ENCODE measurements around the gene PSMG3.

PSMG3 gene

GRCh38 chr7:1569833-1570632 is at the start of gene PSMG3:
PSMG3 (minus strand) TSS chr7:1570032; CDS start chr7:1569339, 693 bp downstream.
- Mint-ChIP-seq H3K36me3 (ENCODE audit: low read depth) (peaks cover 66% of the 10 kb centered on the region), H3K4me1 (ENCODE audit: low read depth) (peaks cover 75% of the 10 kb centered on the region), H3K27ac (peak within 1 kb of the TSS; percentile 93), H3K27me3 (no peaks in the 10 kb centered on the region), H3K4me3 (peak within 1 kb of the TSS; percentile 94), H3K9me3 (no peaks in the 10 kb centered on the region)
- intact Hi-C loops (cut with micrococcal nuclease), result loop anchor here (1.0 kb wide), 1 partner anchor 38 kb away; no protein-coding TSS in a partner anchor

GRCh38 chr7:1618475-1618874 is 48.6 kb upstream of the PSMG3 start:
- Mint-ChIP-seq H3K27me3 (peaks cover 11% of the 10 kb centered on the region), H3K9me3 (peaks cover 9% of the 10 kb centered on the region), H3K4me1 (ENCODE audit: low read depth) (no peaks in the 10 kb centered on the region), H3K4me3 (no peak overlapping the region), H3K36me3 (ENCODE audit: low read depth) (no peaks in the 10 kb centered on the region), H3K27ac (no peak overlapping the region)
- intact Hi-C loops (cut with micrococcal nuclease), result no loop called here

GRCh38 chr7:1617957-1618356 is 48.1 kb upstream of the PSMG3 start:
- H3K27ac Mint-ChIP-seq, result no peak overlapping the region
- H3K4me1 Mint-ChIP-seq (ENCODE audit: low read depth), result no peaks in the 10 kb centered on the region
- no peaks in the 10 kb centered on the region for H3K36me3 Mint-ChIP-seq (ENCODE audit: low read depth)
- intact Hi-C loops (cut with micrococcal nuclease), result no loop called here
- peaks cover 9% of the 10 kb centered on the region for H3K9me3 Mint-ChIP-seq
- H3K27me3 Mint-ChIP-seq, result peaks cover 11% of the 10 kb centered on the region
- H3K4me3 Mint-ChIP-seq, result no peak overlapping the region

GRCh38 chr7:1616741-1617140 is 46.9 kb upstream of the PSMG3 start:
- no peaks in the 10 kb centered on the region for H3K36me3 Mint-ChIP-seq (ENCODE audit: low read depth)
- no peaks in the 10 kb centered on the region for H3K4me1 Mint-ChIP-seq (ENCODE audit: low read depth)
- H3K9me3 Mint-ChIP-seq, result peaks cover 9% of the 10 kb centered on the region
- intact Hi-C loops (cut with micrococcal nuclease), result no loop called here
- no peak overlapping the region for H3K27ac Mint-ChIP-seq
- no peak overlapping the region for H3K4me3 Mint-ChIP-seq
- H3K27me3 Mint-ChIP-seq, result peaks cover 15% of the 10 kb centered on the region

- H3K9me3 Mint-ChIP-seq, result no peaks in the 10 kb centered on the region
- H3K27me3 Mint-ChIP-seq, result peaks cover 15% of the 10 kb centered on the region
- intact Hi-C loops (cut with micrococcal nuclease), result no loop called here
- no peak overlapping the region for H3K4me3 Mint-ChIP-seq
- no peak overlapping the region for H3K27ac Mint-ChIP-seq
- H3K4me1 Mint-ChIP-seq (ENCODE audit: low read depth), result no peaks in the 10 kb centered on the region
- no peaks in the 10 kb centered on the region for H3K36me3 Mint-ChIP-seq (ENCODE audit: low read depth)
These were observed 41.9 kb upstream of the PSMG3 start for GRCh38 chr7:1611708-1612241.

- H3K27ac Mint-ChIP-seq, result no peak overlapping the region
- no peak overlapping the region for H3K4me3 Mint-ChIP-seq
- no peaks in the 10 kb centered on the region for H3K36me3 Mint-ChIP-seq (ENCODE audit: low read depth)
These were observed 41.0 kb upstream of the PSMG3 start for GRCh38 chr7:1610678-1611302.

GRCh38 chr7:1610013-1610677 is 40.3 kb upstream of the PSMG3 start:
- no peak overlapping the region for H3K27ac Mint-ChIP-seq
- no peak overlapping the region for H3K4me3 Mint-ChIP-seq
- H3K27me3 Mint-ChIP-seq, result peaks cover 22% of the 10 kb centered on the region
- H3K9me3 Mint-ChIP-seq, result no peaks in the 10 kb centered on the region
- no peaks in the 10 kb centered on the region for H3K36me3 Mint-ChIP-seq (ENCODE audit: low read depth)
- no peaks in the 10 kb centered on the region for H3K4me1 Mint-ChIP-seq (ENCODE audit: low read depth)
- intact Hi-C loops (cut with micrococcal nuclease), result no loop called here

More at GRCh38 chr7:1610678-1611302, 41.0 kb upstream of the PSMG3 start:
- Mint-ChIP-seq H3K27me3 (peaks cover 18% of the 10 kb centered on the region), H3K4me1 (ENCODE audit: low read depth) (no peaks in the 10 kb centered on the region), H3K9me3 (no peaks in the 10 kb centered on the region)
- intact Hi-C loops (cut with micrococcal nuclease), result no loop called here

- Mint-ChIP-seq H3K36me3 (ENCODE audit: low read depth) (no peaks in the 10 kb centered on the region), H3K4me1 (ENCODE audit: low read depth) (no peaks in the 10 kb centered on the region), H3K27me3 (peaks cover 20% of the 10 kb centered on the region), H3K27ac (no peak overlapping the region), H3K9me3 (no peaks in the 10 kb centered on the region), H3K4me3 (no peak overlapping the region)
- intact Hi-C loops (cut with micrococcal nuclease), result no loop called here
These were observed 39.2 kb upstream of the PSMG3 start for GRCh38 chr7:1609023-1609422.

- H3K36me3 Mint-ChIP-seq (ENCODE audit: low read depth), result no peaks in the 10 kb centered on the region
These were observed 38.5 kb upstream of the PSMG3 start for GRCh38 chr7:1608318-1608717.

GRCh38 chr7:1607696-1608095 is 37.9 kb upstream of the PSMG3 start:
- no peaks in the 10 kb centered on the region for H3K4me1 Mint-ChIP-seq (ENCODE audit: low read depth)
- intact Hi-C loops (cut with micrococcal nuclease), result no loop called here
- H3K27me3 Mint-ChIP-seq, result peaks cover 19% of the 10 kb centered on the region
- H3K4me3 Mint-ChIP-seq, result no peak overlapping the region
- no peak overlapping the region for H3K27ac Mint-ChIP-seq
- no peaks in the 10 kb centered on the region for H3K36me3 Mint-ChIP-seq (ENCODE audit: low read depth)
- H3K9me3 Mint-ChIP-seq, result no peaks in the 10 kb centered on the region

More at GRCh38 chr7:1608318-1608717, 38.5 kb upstream of the PSMG3 start:
- no peaks in the 10 kb centered on the region for H3K4me1 Mint-ChIP-seq (ENCODE audit: low read depth)
- peaks cover 20% of the 10 kb centered on the region for H3K27me3 Mint-ChIP-seq
- intact Hi-C loops (cut with micrococcal nuclease), result no loop called here
- no peaks in the 10 kb centered on the region for H3K9me3 Mint-ChIP-seq
- H3K27ac Mint-ChIP-seq, result no peak overlapping the region
- H3K4me3 Mint-ChIP-seq, result no peak overlapping the region

GRCh38 chr7:1607001-1607400 is 37.2 kb upstream of the PSMG3 start:
- no peaks in the 10 kb centered on the region for H3K36me3 Mint-ChIP-seq (ENCODE audit: low read depth)
- H3K4me3 Mint-ChIP-seq, result no peak overlapping the region
- H3K9me3 Mint-ChIP-seq, result no peaks in the 10 kb centered on the region
- intact Hi-C loops (cut with micrococcal nuclease), result no loop called here
- H3K4me1 Mint-ChIP-seq (ENCODE audit: low read depth), result no peaks in the 10 kb centered on the region
- H3K27ac Mint-ChIP-seq, result no peak overlapping the region
- H3K27me3 Mint-ChIP-seq, result peaks cover 16% of the 10 kb centered on the region

GRCh38 chr7:1604383-1604782 is 34.6 kb upstream of the PSMG3 start:
- Mint-ChIP-seq H3K27ac (no peak overlapping the region), H3K36me3 (ENCODE audit: low read depth) (no peaks in the 10 kb centered on the region), H3K4me3 (no peak overlapping the region), H3K4me1 (ENCODE audit: low read depth) (no peaks in the 10 kb centered on the region), H3K27me3 (peaks cover 17% of the 10 kb centered on the region), H3K9me3 (no peaks in the 10 kb centered on the region)
- intact Hi-C loops (cut with micrococcal nuclease), result no loop called here

- H3K27ac Mint-ChIP-seq, result no peak overlapping the region
- no peak overlapping the region for H3K4me3 Mint-ChIP-seq
- H3K36me3 Mint-ChIP-seq (ENCODE audit: low read depth), result no peaks in the 10 kb centered on the region
- peaks cover 4% of the 10 kb centered on the region for H3K9me3 Mint-ChIP-seq
- intact Hi-C loops (cut with micrococcal nuclease), result no loop called here
- no peaks in the 10 kb centered on the region for H3K4me1 Mint-ChIP-seq (ENCODE audit: low read depth)
- peaks cover 17% of the 10 kb centered on the region for H3K27me3 Mint-ChIP-seq
These were observed 33.8 kb upstream of the PSMG3 start for GRCh38 chr7:1603346-1604225.
